Mesodermal cell (in vitro differentiated cells): ENCODE results near the gene CRELD2.

ENCODE experiments used
- H3K27ac ChIP-seq: 2 replicates; pipeline ENCODE4 v1.7.0; 2013; ENCODE audit warnings: mild to moderate bottlenecking, low read depth, low read length, moderate library complexity; ENCODE audit not compliant: severe bottlenecking
- H3K36me3 ChIP-seq: 2 replicates; pipeline ENCODE4 v1.7.1; 2013; ENCODE audit warnings: mild to moderate bottlenecking, low read length, moderate library complexity; ENCODE audit not compliant: control insufficient read depth, insufficient read depth
- H3K4me1 ChIP-seq: one replicate; pipeline ENCODE4 v1.7.1; 2013; ENCODE audit warnings: mild to moderate bottlenecking, low read length; ENCODE audit not compliant: insufficient read depth, control insufficient read depth, poor library complexity, severe bottlenecking
- H3K4me3 ChIP-seq: 2 replicates; pipeline ENCODE4 v1.7.0; 2013; ENCODE audit warnings: low read length, control low read depth, mild to moderate bottlenecking; ENCODE audit not compliant: insufficient read depth, poor library complexity, severe bottlenecking; ENCODE audit errors: extremely low read depth
- H3K9me3 ChIP-seq: 2 replicates; pipeline ENCODE4 v1.7.1; 2013; ENCODE audit warnings: mild to moderate bottlenecking, low read length, moderate library complexity; ENCODE audit not compliant: control insufficient read depth
- WGBS, 2 experiments: methylation state at CpG; one replicate each; pipeline ENCODE4 v1.1.5; 2013; ENCODE audit warnings: missing lambda C conversion rate in 2 of 2; ENCODE audit not compliant: insufficient coverage in 2 of 2; 5-methylcytosine and 5-hydroxymethylcytosine counted together

Gene CRELD2

DNA sequence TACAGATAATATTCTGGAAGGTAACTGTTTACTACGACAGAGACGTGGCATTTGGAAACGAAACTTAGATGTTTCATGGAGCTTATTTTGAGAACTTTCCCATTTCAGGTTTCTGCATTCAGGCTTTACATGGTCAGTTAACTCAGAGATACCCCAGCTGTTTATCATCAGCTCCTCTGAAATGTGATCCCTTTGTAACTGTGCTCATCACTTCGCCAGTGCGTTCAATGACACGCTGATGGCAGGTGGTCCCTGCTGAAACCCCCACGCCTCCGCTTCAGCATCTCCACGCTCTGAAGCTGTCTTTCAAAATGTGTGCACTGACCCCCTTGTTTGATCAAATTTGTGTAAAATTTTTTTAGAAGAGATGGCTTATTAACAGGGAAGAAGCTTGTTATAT is 30.7 kb upstream of the CRELD2 start:
- H3K36me3 ChIP-seq: peaks cover 97% of the 10 kb centered on the region
- no peak overlapping the region for H3K4me3 ChIP-seq
- peaks cover 20% of the 10 kb centered on the region for H3K9me3 ChIP-seq
- no peak overlapping the region for H3K27ac ChIP-seq
- WGBS, 2 experiments: 96 to 100% methylated on average over 9 of the region's 9 CpGs
- H3K4me1 ChIP-seq: no peaks in the 10 kb centered on the region

DNA sequence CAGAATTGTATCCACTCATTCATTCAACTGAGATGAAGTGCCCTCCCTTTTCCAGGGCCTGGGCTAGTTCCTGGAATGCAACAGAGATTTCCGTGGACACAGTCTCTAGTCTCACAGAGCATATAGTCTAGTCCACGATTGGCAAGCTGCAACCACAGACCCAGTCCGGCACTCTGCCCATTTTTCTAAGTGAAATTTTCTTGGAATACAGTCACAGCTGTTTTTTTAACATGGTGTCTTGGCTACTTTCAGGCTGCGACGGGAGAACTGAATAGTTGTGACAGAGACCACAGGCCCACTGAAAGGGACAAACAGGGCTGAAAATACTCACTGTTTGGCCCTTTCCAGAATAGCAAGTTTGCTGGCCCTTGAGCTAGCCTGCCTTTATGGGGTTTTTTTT is 29.4 kb upstream of the CRELD2 start:
- Histone ChIP-seq H3K36me3 (peaks cover 94% of the 10 kb centered on the region), H3K9me3 (peaks cover 20% of the 10 kb centered on the region), H3K27ac (no peak overlapping the region), H3K4me1 (no peaks in the 10 kb centered on the region), H3K4me3 (no peak overlapping the region)
- 92 to 98% methylated on average over 5 of the region's 5 CpGs for WGBS, 2 experiments

DNA sequence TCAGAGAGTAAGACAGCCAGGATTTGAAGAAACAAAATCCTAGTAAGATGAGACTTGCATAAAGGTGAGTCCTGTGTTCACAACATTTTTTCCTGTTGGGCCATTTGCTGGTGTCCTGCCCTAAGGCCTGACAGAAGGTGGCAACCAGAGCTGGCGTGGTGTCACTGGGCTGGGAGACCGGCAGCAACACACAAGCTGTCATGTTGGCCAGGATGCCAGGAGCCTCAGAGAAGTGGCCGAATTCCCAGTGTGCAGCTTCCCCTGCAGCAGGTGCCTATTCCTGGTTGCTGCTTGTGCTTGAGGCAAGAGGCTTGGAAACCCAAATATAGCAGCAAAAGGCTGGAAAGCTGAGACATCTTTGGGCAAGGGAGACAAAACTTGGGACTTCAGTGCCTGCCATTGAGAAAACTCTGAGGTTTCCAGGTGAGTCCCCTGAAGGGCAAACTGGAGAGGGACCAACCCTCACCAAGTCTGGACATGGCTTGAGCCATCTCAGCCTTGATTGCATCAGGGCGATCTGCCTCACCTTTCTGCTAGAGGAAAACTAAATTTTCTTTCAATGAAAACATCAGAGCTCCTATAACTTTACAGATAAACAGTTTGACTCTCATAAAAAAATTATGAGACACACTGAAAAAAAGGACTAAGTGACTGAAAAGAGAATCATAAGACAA is 26.1 kb upstream of the CRELD2 start:
- Histone ChIP-seq H3K4me3 (no peak overlapping the region), H3K9me3 (peaks cover 20% of the 10 kb centered on the region), H3K27ac (no peak overlapping the region), H3K4me1 (no peaks in the 10 kb centered on the region), H3K36me3 (peaks cover 79% of the 10 kb centered on the region)
- WGBS, 2 experiments: 98 to 100% methylated on average over 3 of the region's 4 CpGs

DNA sequence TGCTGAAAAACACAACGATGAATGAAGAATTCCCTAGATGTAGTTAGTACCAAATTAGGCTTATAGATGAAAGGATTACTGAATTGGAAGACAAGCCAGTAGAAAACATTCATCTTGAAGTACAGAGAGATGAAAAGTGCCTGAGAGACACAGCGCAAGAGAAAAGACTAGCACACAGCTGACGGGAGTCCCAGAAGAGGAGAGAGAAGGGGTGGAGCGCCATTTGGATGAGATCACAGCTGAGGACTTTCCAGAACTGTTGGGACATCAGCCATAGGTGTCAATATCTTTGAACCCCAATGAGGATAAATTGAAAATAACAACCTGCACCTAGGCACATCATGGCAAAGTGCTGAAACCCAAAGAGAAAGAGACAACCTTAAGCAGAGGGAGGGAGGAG is 25.4 kb upstream of the CRELD2 start:
- Histone ChIP-seq H3K9me3 (peaks cover 16% of the 10 kb centered on the region), H3K4me1 (no peaks in the 10 kb centered on the region), H3K27ac (no peak overlapping the region), H3K36me3 (peaks cover 79% of the 10 kb centered on the region), H3K4me3 (no peak overlapping the region)
- WGBS, 2 experiments: 84 to 86% methylated on average over 4 of the region's 4 CpGs

DNA sequence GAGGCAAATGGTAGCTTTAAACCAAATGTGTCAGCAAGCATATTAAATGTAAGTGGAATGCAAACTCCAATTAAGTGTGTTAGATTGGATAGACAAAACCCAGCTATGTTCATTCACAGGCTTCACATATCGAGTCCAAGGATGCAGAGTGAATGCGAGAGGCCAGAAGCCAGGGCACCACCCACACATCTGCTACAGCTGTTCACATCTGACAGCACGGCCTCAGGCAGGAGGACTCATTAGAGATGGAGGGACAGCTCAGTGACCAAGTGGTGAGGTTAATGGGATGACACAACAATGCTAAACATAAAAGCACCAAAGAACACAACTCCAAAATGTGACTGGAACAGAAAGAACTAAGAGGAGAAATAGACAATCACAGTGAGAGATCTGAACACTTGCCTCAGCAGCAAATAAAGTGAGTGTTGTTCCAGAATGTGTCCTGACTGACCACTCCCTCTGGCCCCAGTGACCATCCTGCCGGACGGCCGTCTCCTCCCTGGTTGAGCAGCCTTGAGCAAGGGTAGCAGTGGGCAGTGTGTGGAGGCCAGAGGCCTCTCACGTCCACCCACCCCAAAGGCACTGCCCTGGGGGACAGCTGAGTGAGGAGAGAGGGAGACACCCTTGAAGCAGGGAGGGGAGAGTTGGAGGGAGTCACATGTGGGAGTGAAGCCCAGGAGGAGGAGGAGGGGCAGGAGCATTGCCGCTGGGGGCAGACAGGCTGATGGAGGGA is 23.9 kb upstream of the CRELD2 start:
- H3K27ac ChIP-seq: no peak overlapping the region
- no peaks in the 10 kb centered on the region for H3K4me1 ChIP-seq
- 90 to 100% methylated on average over 2 to 3 of the region's 8 CpGs for WGBS, 2 experiments
- no peak overlapping the region for H3K4me3 ChIP-seq
- H3K9me3 ChIP-seq: peaks cover 4% of the 10 kb centered on the region
- H3K36me3 ChIP-seq: peaks cover 72% of the 10 kb centered on the region

DNA sequence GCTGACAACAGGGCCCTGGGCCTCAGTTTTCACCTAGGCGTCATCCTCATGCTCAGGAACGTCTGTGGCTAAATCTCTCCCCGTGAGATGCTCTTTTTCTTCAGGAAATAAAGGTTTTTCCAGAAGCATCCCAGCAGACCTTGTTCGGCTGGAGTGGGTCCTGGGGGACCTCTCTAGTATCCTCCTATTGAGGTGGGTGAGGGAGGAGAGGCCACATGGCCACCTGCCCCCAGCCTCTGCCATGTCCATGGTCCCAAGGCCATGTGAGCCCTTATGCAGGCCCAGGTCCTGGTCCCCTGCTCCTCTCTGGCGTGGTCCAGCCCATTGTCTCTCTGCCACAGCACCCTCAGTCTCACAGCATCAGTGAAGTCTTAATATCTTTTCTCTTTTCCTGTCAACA is 22.2 kb upstream of the CRELD2 start:
- Histone ChIP-seq H3K4me1 (no peaks in the 10 kb centered on the region), H3K36me3 (peaks cover 68% of the 10 kb centered on the region), H3K4me3 (no peak overlapping the region), H3K27ac (no peak overlapping the region), H3K9me3 (no peaks in the 10 kb centered on the region)
- WGBS, 2 experiments: 96 to 100% methylated on average over 3 to 5 of the region's 5 CpGs

DNA sequence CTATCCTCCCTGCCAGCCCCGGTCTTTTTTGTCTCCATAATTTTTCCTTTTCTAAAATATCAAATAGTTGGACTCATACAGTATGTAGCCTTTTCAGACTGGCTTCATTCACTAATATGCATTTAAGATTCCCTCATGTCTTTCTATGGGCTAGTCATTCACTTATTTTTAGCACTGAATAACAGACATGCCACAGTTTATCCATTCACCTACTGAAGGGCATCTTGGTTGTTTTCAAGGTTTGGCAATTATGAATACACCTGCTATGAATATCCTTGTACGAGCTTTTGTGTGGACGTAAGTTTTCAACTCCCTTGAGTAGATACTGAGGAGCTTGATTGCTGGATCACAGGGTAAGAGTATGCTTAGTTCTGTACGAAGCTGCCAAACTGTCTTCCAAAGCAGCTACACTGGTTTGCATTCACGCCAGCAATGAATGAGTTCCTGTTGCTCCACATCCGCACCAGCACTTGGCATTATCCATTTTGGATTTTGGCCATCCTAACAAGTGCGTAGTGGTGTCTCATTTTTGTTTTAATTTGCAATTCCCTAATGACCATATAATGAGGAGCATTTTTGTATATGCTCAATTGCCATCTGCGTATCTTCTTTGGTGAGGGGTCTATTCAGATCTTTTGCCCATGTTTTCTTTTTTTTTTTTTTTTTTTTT is 21.3 kb upstream of the CRELD2 start:
- Histone ChIP-seq H3K27ac (no peak overlapping the region), H3K4me1 (no peaks in the 10 kb centered on the region), H3K36me3 (peaks cover 60% of the 10 kb centered on the region), H3K9me3 (no peaks in the 10 kb centered on the region), H3K4me3 (no peak overlapping the region)
- 95 to 97% methylated on average over 7 of the region's 8 CpGs for WGBS, 2 experiments

DNA sequence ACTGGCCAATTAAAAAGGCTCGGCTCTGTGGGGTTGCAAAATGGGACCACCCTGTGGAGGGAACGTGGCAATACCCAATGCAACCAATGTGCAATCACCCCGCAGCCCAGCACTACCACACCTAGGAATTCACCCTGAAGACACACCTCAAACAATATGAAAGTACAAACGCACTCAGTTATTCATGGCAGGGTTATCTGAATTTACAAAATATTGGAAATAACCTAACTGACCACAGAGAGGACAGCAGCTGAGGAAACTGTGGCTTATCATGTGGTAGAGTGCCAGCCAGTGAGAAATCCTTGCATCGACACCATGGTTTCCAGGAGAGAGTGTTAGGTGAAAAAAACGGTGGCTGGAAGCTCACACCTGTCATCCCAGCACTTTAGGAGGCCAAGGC is 18.9 kb upstream of the CRELD2 start:
- Histone ChIP-seq H3K9me3 (no peaks in the 10 kb centered on the region), H3K4me3 (no peak overlapping the region), H3K4me1 (no peaks in the 10 kb centered on the region), H3K36me3 (peaks cover 59% of the 10 kb centered on the region), H3K27ac (no peak overlapping the region)
- 92 to 100% methylated on average over 4 to 6 of the region's 6 CpGs for WGBS, 2 experiments

DNA sequence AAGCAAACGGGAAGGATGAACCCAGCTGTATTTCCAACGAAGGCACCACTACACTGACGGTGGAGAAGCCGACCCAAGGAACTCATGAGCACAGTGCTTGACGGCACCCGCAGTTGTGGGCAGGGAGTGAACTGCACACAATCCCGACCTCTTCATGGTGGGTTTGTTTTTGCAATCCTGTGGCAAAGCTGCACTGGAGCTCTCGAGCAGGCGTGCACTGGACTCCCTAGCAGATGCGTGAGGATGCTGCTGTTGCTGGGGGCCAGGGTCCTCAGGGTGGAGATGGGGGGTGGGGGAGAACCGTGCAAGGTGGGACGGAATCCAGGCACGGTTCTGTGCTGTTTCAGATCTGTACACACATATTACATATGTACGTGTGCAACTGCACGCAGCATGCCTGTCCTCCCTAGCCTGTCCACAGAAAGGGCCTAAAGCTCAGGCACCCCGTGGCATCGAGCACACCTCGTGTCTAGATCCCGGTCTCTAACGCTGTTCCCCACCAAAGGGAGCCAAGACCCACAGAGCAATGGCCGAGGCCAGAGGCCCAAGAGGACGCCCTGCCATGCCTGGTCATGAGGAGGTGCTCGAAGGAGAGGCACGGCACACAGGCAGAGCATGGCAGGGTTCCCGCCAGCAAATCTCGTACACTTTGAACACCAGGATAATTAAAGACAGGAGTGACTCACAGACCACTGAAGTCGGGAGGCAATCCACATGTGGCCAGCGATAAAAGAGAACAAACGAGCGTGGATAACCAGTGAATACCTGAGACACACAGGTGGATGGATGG is 17.8 kb upstream of the CRELD2 start:
- 93 to 95% methylated on average over 28 to 29 of the region's 30 CpGs for WGBS, 2 experiments

DNA sequence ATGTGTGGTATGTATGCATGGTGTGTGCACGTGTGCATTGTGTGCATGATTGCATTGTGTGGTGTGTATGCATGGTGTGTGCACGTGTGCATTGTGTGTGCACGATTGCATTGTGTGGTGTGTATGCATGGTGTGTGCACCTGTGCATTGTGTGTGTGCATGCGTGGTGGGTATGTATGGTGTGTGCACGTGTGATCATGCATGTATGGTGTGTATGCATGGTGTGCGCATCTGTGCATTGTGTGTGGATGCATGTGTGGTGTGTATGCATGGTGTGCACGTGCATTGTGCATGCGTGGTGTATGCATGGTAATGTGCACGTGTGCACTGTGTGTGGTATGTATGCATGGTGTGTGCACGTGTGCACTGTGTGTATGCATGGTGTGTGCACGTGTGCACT is 17.0 kb upstream of the CRELD2 start:
- no peaks in the 10 kb centered on the region for H3K4me1 ChIP-seq
- H3K27ac ChIP-seq: no peak overlapping the region
- peaks cover 49% of the 10 kb centered on the region for H3K36me3 ChIP-seq
- WGBS, 2 experiments: 97 to 98% methylated on average over 5 to 9 of the region's 11 CpGs
- H3K4me3 ChIP-seq: no peak overlapping the region
- H3K9me3 ChIP-seq: no peaks in the 10 kb centered on the region

More for the DNA sequence above, 17.8 kb upstream of the CRELD2 start:
- H3K4me3 ChIP-seq: no peak overlapping the region
- H3K27ac ChIP-seq: no peak overlapping the region
- peaks cover 52% of the 10 kb centered on the region for H3K36me3 ChIP-seq
- no peaks in the 10 kb centered on the region for H3K9me3 ChIP-seq
- H3K4me1 ChIP-seq: no peaks in the 10 kb centered on the region
